ENCODE data around the gene RERGL. TPM values are rescaled to one million over a fixed set of nuclear protein-coding genes. Genes with fewer than 3 reads are reported as not detected.

Gene RERGL
- total and polyA plus RNA-seq, 4 donors = 0.19 to 1.2 (median 0.82) TPM

DNA sequence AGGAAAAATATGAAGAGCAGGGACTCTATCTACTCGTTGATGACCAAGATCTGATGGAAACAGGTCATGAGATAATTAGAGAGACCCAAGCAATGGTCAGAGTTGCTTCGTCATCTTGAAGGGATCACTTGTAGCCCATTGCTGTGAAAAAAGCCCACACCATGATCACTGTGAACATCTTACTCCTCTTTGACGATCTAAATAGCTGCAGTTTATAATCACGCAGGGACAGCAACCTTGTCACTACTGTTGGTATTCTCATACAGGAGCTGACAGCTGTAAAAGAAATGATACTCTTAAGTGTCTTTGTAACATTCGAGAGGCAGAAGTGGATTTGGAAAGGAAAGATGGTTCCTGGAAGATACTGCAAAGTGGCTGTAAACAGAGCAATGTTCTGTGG lies 33.7 kb upstream of the RERGL start:
- TF ChIP-seq NR2F2 (IDR thresholded peaks at IDR 0.05) = no peak
- no peak for TF ChIP-seq REST (IDR thresholded peaks at IDR 0.05)
- no peak for TF ChIP-seq FOXA1 (IDR thresholded peaks at IDR 0.05)
- no peak for TF ChIP-seq GABPA (IDR thresholded peaks at IDR 0.05 in 1 of 2, conservative IDR thresholded peaks at IDR 0.05 in 1 of 2)
- TF ChIP-seq, protein P1, sequence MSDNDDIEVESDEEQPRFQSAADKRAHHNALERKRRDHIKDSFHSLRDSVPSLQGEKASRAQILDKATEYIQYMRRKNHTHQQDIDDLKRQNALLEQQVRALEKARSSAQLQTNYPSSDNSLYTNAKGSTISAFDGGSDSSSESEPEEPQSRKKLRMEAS (IDR thresholded peaks at IDR 0.05) = no peak
- TF ChIP-seq SP1 (IDR thresholded peaks at IDR 0.05) = no peak
- no peak for TF ChIP-seq CTCF (IDR thresholded peaks at IDR 0.05; ENCODE audit: low read depth, low read length, missing input control)
- TF ChIP-seq FOXA2 (IDR thresholded peaks at IDR 0.05) = no peak
- no peak for TF ChIP-seq YY1 (IDR thresholded peaks at IDR 0.05)
- no peak for TF ChIP-seq EGR1 (IDR thresholded peaks at IDR 0.05; ENCODE audit: low read depth in 2 of 2)
- TF ChIP-seq ATF3 (IDR thresholded peaks at IDR 0.05) = no peak
- TF ChIP-seq RAD21 (IDR thresholded peaks at IDR 0.05) = no peak
- TF ChIP-seq, protein P2, sequence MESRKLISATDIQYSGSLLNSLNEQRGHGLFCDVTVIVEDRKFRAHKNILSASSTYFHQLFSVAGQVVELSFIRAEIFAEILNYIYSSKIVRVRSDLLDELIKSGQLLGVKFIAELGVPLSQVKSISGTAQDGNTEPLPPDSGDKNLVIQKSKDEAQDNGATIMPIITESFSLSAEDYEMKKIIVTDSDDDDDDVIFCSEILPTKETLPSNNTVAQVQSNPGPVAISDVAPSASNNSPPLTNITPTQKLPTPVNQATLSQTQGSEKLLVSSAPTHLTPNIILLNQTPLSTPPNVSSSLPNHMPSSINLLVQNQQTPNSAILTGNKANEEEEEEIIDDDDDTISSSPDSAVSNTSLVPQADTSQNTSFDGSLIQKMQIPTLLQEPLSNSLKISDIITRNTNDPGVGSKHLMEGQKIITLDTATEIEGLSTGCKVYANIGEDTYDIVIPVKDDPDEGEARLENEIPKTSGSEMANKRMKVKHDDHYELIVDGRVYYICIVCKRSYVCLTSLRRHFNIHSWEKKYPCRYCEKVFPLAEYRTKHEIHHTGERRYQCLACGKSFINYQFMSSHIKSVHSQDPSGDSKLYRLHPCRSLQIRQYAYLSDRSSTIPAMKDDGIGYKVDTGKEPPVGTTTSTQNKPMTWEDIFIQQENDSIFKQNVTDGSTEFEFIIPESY (IDR thresholded peaks at IDR 0.05) = no peak
- TF ChIP-seq RXRA (IDR thresholded peaks at IDR 0.05) = no peak
- no peak for TF ChIP-seq HNF4G (IDR thresholded peaks at IDR 0.05)
- TF ChIP-seq HNF4A (conservative IDR thresholded peaks at IDR 0.05) = no peak
- no peak for TF ChIP-seq JUND (IDR thresholded peaks at IDR 0.05)
- no peak for TF ChIP-seq TAF1 (conservative IDR thresholded peaks at IDR 0.05)
- H3K4me1 ChIP-seq (ENCODE audit: control insufficient read depth in 4 of 4, insufficient read depth in 4 of 4, low read length in 3 of 4) = no peaks in the 10 kb centered on the region
- WGBS = 67% methylated on average over 5 of the region's 5 CpGs

More for the DNA sequence above, 33.7 kb upstream of the RERGL start:
- Histone ChIP-seq H3K9me3 (ENCODE audit: control insufficient read depth in 4 of 4, low read length in 3 of 4) (peaks cover 2 to 14% (median 5%) of the 10 kb centered on the region in 4 donors), H3K27me3 (ENCODE audit: control insufficient read depth in 4 of 4, insufficient read depth in 4 of 4, low read length in 3 of 4) (no peaks in the 10 kb centered on the region), H3K27ac (ENCODE audit: low read depth in 1 of 2, low read length in 2 of 2) (no peak overlapping the region), H3K9ac (ENCODE audit: low read depth in 1 of 2, low read length in 2 of 2) (no peak overlapping the region), H3K36me3 (ENCODE audit: control insufficient read depth in 4 of 4, insufficient read depth in 3 of 4, low read depth in 1 of 4, low read length in 3 of 4) (no peaks in the 10 kb centered on the region), H3K4me3 (ENCODE audit: low read depth in 1 of 3, low read length in 3 of 3) (no peak overlapping the region)
- no peak for DNase-seq (ENCODE audit: low spot score)
